Gastroesophageal sphincter (tissue), 4 donors: Measurements from ENCODE around the gene U2SURP. TPM values are rescaled to one million over a fixed set of nuclear protein-coding genes. Genes with fewer than 3 reads are reported as not detected.

Experiments
- ATAC-seq: fragments of 150-250 bp; one replicate; pipeline ENCODE4 v1.9.1; 2016; ENCODE audit warnings: mild to moderate bottlenecking, moderate library complexity
- H3K27ac ChIP-seq, 4 donors: fragments of 200-600 bp; sonication (generic) in 3 of 4; 1 replicate in 3 of 4; 2 replicates in 1 of 4; pipeline ENCODE4 v1.5.1; 2016 to 2019
- H3K27me3 ChIP-seq: fragments of 200-600 bp; sonication (generic); one replicate; pipeline ENCODE4 v1.5.1; 2019
- H3K36me3 ChIP-seq, 2 donors: fragments of 200-600 bp; sonication (generic); one replicate each; pipeline ENCODE4 v1.5.1; 2019; ENCODE audit warnings: control low read depth in 1 of 2
- H3K4me1 ChIP-seq, 3 donors: fragments of 200-600 bp; sonication (generic); 1 replicate in 2 of 3; 2 replicates in 1 of 3; pipeline ENCODE4 v1.5.1; 2016 to 2019; ENCODE audit warnings: control low read depth in 2 of 3
- H3K4me3 ChIP-seq, 2 donors: fragments of 200-600 bp; sonication (generic); one replicate each; pipeline ENCODE4 v1.5.1; 2019; ENCODE audit warnings: mild to moderate bottlenecking in 1 of 2, moderate library complexity in 1 of 2
- H3K9me3 ChIP-seq, 3 donors: fragments of 200-600 bp; sonication (generic); one replicate each; pipeline ENCODE4 v1.5.1; 2017 to 2019; ENCODE audit warnings: control low read depth in 2 of 3
- EP300 ChIP-seq: sonication (generic); formaldehyde crosslinking; IDR thresholded peaks from one replicate; pipeline ENCODE4 v1.6.1; 2017; ENCODE audit warnings: antibody characterized with exemption, mild to moderate bottlenecking
- POLR2A ChIP-seq, 2 donors: fragments of 450-650 bp; IDR thresholded peaks; one replicate each; pipeline ENCODE4 v1.6.1; 2017; ENCODE audit warnings: antibody characterized with exemption in 2 of 2, mild to moderate bottlenecking in 2 of 2, moderate library complexity in 1 of 2
- POLR2AphosphoS5 ChIP-seq: sonication (generic); formaldehyde crosslinking; IDR thresholded peaks from one replicate; pipeline ENCODE4 v1.6.1; 2017; ENCODE audit warnings: antibody characterized with exemption
- WGBS, 2 donors: methylation state at CpG; one replicate each; pipeline ENCODE4 v1.1.5; 2018; ENCODE audit warnings: low coverage in 1 of 2; 5-methylcytosine and 5-hydroxymethylcytosine counted together
- total RNA-seq, 4 donors: library from RNA; depleted of rRNA; stranded (reverse); fragments of >200 nt; gene quantifications; one replicate each; pipeline ENCODE4 v1.1.0, GENCODE V29; 2016
- TF ChIP-seq, protein P1 (sequence below), 4 experiments: fragments of 200-600 bp in 2 of 4; fragments of 450-650 bp in 2 of 4; sonication (generic) in 1 of 4; IDR thresholded peaks; one replicate each; pipeline ENCODE4 v1.5.1; 2017 to 2019; ENCODE audit warnings: antibody characterized with exemption in 4 of 4, mild to moderate bottlenecking in 2 of 4, moderate library complexity in 2 of 4

Gene U2SURP
- total RNA-seq, 4 donors from 2014 or later: 40.5 to 111 (median 60.4) TPM

DNA sequence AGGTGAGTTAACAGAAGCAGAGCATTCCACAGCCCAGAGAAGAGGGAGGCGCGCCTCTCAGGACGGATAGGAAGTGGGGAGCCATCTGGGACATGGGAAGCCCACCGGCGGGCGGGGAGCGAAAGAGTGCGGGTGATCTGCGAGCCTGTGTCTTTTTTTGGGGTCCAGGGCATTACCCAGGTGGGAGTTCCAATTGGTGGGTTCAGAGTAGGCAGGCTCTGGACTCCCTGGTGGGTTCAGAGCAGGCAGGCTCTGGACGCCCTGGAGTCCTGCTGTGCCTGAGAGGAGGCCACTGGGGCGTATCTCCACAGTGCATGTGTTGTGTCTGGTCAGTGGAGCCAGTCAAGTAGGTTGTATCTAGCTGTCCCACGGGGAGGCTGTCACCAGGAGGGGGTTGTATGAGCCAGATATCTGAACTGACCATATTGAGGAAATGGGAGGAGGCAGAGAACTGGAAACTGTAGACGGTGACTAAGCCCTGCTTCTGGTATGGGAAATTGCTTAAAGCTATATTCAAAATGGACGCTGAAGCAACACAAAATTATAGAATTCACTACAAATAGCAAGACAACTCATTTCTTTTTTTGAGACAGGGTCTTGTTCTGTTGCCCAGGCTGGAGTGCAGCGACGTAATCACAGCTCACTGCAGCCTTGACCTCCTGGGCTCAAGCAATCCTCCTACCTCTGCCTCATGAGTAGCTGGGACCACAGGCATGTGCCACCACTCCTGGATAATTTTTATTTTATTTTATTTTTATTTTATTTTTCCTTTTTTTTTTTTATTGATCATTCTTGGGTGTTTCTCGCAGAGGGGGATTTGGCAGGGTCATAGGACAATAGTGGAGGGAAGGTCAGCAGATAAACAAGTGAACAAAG is 83.7 kb downstream of the U2SURP start:
- H3K4me1 ChIP-seq: no peaks in the 10 kb centered on the region
- ATAC-seq: no peak
- no peak overlapping the region for H3K27ac ChIP-seq
- TF ChIP-seq EP300 (no peak), POLR2AphosphoS5 (no peak), POLR2A (IDR thresholded peaks at IDR 0.05) (no peak)
- TF ChIP-seq, protein P1, sequence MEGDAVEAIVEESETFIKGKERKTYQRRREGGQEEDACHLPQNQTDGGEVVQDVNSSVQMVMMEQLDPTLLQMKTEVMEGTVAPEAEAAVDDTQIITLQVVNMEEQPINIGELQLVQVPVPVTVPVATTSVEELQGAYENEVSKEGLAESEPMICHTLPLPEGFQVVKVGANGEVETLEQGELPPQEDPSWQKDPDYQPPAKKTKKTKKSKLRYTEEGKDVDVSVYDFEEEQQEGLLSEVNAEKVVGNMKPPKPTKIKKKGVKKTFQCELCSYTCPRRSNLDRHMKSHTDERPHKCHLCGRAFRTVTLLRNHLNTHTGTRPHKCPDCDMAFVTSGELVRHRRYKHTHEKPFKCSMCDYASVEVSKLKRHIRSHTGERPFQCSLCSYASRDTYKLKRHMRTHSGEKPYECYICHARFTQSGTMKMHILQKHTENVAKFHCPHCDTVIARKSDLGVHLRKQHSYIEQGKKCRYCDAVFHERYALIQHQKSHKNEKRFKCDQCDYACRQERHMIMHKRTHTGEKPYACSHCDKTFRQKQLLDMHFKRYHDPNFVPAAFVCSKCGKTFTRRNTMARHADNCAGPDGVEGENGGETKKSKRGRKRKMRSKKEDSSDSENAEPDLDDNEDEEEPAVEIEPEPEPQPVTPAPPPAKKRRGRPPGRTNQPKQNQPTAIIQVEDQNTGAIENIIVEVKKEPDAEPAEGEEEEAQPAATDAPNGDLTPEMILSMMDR (IDR thresholded peaks at IDR 0.05): no peak
- H3K27me3 ChIP-seq: peaks cover 5% of the 10 kb centered on the region
- 72 to 100% methylated on average over 2 to 5 of the region's 17 CpGs for WGBS, 2 donors
- H3K9me3 ChIP-seq: no peaks in the 10 kb centered on the region
- no peak overlapping the region for H3K4me3 ChIP-seq
- no peaks in the 10 kb centered on the region for H3K36me3 ChIP-seq

DNA sequence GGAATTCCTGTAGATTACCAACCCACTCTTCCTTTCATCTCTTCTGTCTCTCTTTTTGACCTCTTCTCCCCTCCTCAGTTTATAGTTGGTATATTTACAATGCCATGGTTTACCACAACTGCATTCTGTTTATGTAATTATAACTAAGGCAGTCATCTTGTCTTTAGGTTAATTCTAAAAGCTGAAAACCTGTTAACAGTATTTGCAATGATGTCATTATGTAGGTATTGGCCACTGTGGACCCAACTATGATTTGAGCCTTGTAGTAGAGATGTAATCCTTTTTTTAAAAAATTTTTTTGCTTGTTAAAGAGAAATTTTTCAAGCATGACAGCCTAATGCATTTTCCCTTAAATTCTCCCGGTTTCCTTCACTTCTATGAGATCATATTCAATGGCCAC is 87.5 kb downstream of the U2SURP start:
- ATAC-seq: no peak
- Histone ChIP-seq H3K27ac (no peak overlapping the region), H3K4me3 (no peak overlapping the region), H3K36me3 (no peaks in the 10 kb centered on the region), H3K4me1 (no peaks in the 10 kb centered on the region), H3K9me3 (no peaks in the 10 kb centered on the region), H3K27me3 (peaks cover 3% of the 10 kb centered on the region)
- WGBS, 2 donors: 80 to 100% methylated on average over 1 of the region's 1 CpG
- TF ChIP-seq, protein P1 (IDR thresholded peaks at IDR 0.05): no peak
- TF ChIP-seq POLR2AphosphoS5 (no peak), EP300 (no peak), POLR2A (IDR thresholded peaks at IDR 0.05) (no peak)

DNA sequence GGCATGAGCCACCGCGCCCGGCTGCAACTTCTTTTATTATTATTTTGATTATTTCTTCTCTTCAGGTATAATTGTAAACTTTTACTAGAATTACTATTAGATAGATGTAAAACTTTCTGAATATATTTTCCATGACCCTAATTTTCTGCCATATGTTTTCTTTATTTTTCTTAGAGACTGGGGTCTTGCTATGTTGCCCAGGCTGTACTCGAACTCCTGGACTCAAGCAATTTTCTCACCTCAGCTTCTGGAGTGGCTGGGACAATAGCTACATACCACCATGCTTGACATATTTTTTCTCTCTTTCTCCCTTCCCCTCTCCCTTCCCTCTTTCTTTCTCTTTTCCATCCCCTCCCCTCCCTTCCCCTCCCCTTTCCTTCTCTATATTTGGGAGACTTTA is 88.6 kb downstream of the U2SURP start:
- H3K9me3 ChIP-seq: no peaks in the 10 kb centered on the region
- no peaks in the 10 kb centered on the region for H3K36me3 ChIP-seq
- TF ChIP-seq POLR2A (IDR thresholded peaks at IDR 0.05) (no peak), POLR2AphosphoS5 (no peak), EP300 (no peak)
- TF ChIP-seq, protein P1 (IDR thresholded peaks at IDR 0.05): no peak
- H3K4me1 ChIP-seq: no peaks in the 10 kb centered on the region
- no peak overlapping the region for H3K4me3 ChIP-seq
- H3K27me3 ChIP-seq: no peaks in the 10 kb centered on the region
- no peak overlapping the region for H3K27ac ChIP-seq
- 96 to 98% methylated on average over 4 of the region's 4 CpGs for WGBS, 2 donors
- no peak for ATAC-seq

DNA sequence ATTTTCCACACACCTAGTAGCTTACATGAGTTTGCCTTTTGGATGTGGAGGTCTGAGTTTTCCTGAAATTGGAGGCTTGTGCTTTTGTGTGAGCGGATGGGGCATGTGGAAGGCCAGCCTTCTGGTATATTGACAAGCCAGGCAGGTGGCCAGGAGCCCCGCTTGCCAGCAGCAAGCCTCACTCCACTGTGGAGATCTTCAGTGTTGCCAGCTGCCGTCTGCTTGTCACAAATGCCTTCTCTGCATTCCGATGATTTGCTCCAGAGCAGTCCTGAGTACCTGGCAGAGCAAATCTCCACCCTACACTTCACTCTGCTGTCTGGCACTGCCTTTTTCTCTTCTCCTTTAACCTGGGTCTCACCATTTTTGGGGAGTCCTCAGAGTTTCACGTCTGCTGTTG is 89.1 kb downstream of the U2SURP start:
- WGBS, 2 donors: 45 to 66% methylated on average over 2 to 4 of the region's 5 CpGs
- H3K4me3 ChIP-seq: no peak overlapping the region
- H3K36me3 ChIP-seq: no peaks in the 10 kb centered on the region
- H3K9me3 ChIP-seq: no peaks in the 10 kb centered on the region
- no peaks in the 10 kb centered on the region for H3K4me1 ChIP-seq
- peaks cover 2% of the 10 kb centered on the region for H3K27me3 ChIP-seq
- TF ChIP-seq EP300 (no peak), POLR2A (IDR thresholded peaks at IDR 0.05) (no peak), POLR2AphosphoS5 (no peak)
- TF ChIP-seq, protein P1 (IDR thresholded peaks at IDR 0.05): no peak
- H3K27ac ChIP-seq: no peak overlapping the region
- ATAC-seq: no peak
